Effector CD8-positive, alpha-beta T cell (primary cell): Measurements from ENCODE around the gene NTMT2.

Source experiments
- DNase-seq: peaks from one replicate; lab custom pipeline; 2025; lab: John Stamatoyannopoulos, UW

NTMT2 gene

GRCh38 chr1:170209125-170209524 lies 63.4 kb downstream of the NTMT2 start:
- no peak for DNase-seq

GRCh38 chr1:170210142-170210541 lies 64.4 kb downstream of the NTMT2 start:
- no peak for DNase-seq

GRCh38 chr1:170213596-170213995 lies 67.8 kb downstream of the NTMT2 start:
- DNase-seq: no peak

- no peak for DNase-seq
These were observed 68.6 kb downstream of the NTMT2 start for GRCh38 chr1:170214117-170215032.

- DNase-seq: no peak
These were observed 69.5 kb downstream of the NTMT2 start for GRCh38 chr1:170215072-170215885.

GRCh38 chr1:170217517-170218256 lies 71.9 kb downstream of the NTMT2 start:
- no peak for DNase-seq

GRCh38 chr1:170218257-170218650 lies 72.5 kb downstream of the NTMT2 start:
- DNase-seq: no peak
